Measurements from ENCODE around the gene AK4. TPM values are rescaled to one million over a fixed set of nuclear protein-coding genes. Genes with fewer than 3 reads are reported as not detected.
"Not testable (repeated sequence)": the region's sequence is repeated elsewhere in the genome, so short reads cannot be mapped to it uniquely, and the experiment has no call there.

Gene AK4
- total RNA-seq, 1 donor: 0.86 TPM

GRCh38 chr1:65113298-65113697 is 34.7 kb upstream of the AK4 start:
- no peak for TF ChIP-seq CTCF (IDR thresholded peaks at IDR 0.05; ENCODE audit: insufficient read depth, low read depth, low read length)
- no peak overlapping the region for H3K4me3 ChIP-seq (ENCODE audit: low read depth, low read length)
- DNase-seq (ENCODE audit: low read depth): no peak

- no peak for DNase-seq (ENCODE audit: low read depth)
- no peak overlapping the region for H3K4me3 ChIP-seq (ENCODE audit: low read depth, low read length)
- TF ChIP-seq CTCF (IDR thresholded peaks at IDR 0.05; ENCODE audit: insufficient read depth, low read depth, low read length): no peak
These were observed 33.7 kb upstream of the AK4 start for GRCh38 chr1:65114322-65114721.

GRCh38 chr1:65119951-65120350 is 28.1 kb upstream of the AK4 start:
- no peak for DNase-seq (ENCODE audit: low read depth)
- no peak overlapping the region for H3K4me3 ChIP-seq (ENCODE audit: low read depth, low read length)
- TF ChIP-seq CTCF (IDR thresholded peaks at IDR 0.05; ENCODE audit: insufficient read depth, low read depth, low read length): no peak

GRCh38 chr1:65129104-65129503 is 18.9 kb upstream of the AK4 start:
- DNase-seq (ENCODE audit: low read depth): not testable (repeated sequence)

GRCh38 chr1:65138524-65138923 is 9.5 kb upstream of the AK4 start:
- H3K4me3 ChIP-seq (ENCODE audit: low read depth, low read length): no peak overlapping the region
- TF ChIP-seq CTCF (IDR thresholded peaks at IDR 0.05; ENCODE audit: insufficient read depth, low read depth, low read length): no peak
- no peak for DNase-seq (ENCODE audit: low read depth)

More at GRCh38 chr1:65129104-65129503, 18.9 kb upstream of the AK4 start:
- H3K4me3 ChIP-seq (ENCODE audit: low read depth, low read length): not testable (repeated sequence)

GRCh38 chr1:65139793-65140192 is 8.2 kb upstream of the AK4 start:
- not testable (repeated sequence) for DNase-seq (ENCODE audit: low read depth)

GRCh38 chr1:65141394-65141793 is 6.6 kb upstream of the AK4 start:
- no peak overlapping the region for H3K4me3 ChIP-seq (ENCODE audit: low read depth, low read length)
- DNase-seq (ENCODE audit: low read depth): no peak
- TF ChIP-seq CTCF (IDR thresholded peaks at IDR 0.05; ENCODE audit: insufficient read depth, low read depth, low read length): no peak

More at GRCh38 chr1:65139793-65140192, 8.2 kb upstream of the AK4 start:
- H3K4me3 ChIP-seq (ENCODE audit: low read depth, low read length): not testable (repeated sequence)

- no peak overlapping the region for H3K4me3 ChIP-seq (ENCODE audit: low read depth, low read length)
- TF ChIP-seq CTCF (IDR thresholded peaks at IDR 0.05; ENCODE audit: insufficient read depth, low read depth, low read length): no peak
These were observed 6.1 kb upstream of the AK4 start for GRCh38 chr1:65141918-65142317.

GRCh38 chr1:65143112-65143658 is 4.8 kb upstream of the AK4 start:
- not testable (repeated sequence) for H3K4me3 ChIP-seq (ENCODE audit: low read depth, low read length); DNase-seq (ENCODE audit: low read depth)

More at GRCh38 chr1:65141918-65142317, 6.1 kb upstream of the AK4 start:
- no peak for DNase-seq (ENCODE audit: low read depth)

All from fibroblast of villous mesenchyme (primary cell).